Fibroblast of mammary gland (primary cell): ENCODE results near the gene MIEF1.
A peak's percentile ranks its signal among the peaks of the same experiment; 100 is the strongest.

Experiments
- DNase-seq: peaks from one replicate; pipeline ENCODE4 v3.0.0-alpha.2; 2010; ENCODE audit warnings: low read depth
- H3K4me3 ChIP-seq: 2 replicates; pipeline ENCODE4 v1.5.1; 2011; ENCODE audit warnings: low read depth, mild to moderate bottlenecking, low read length, moderate library complexity; ENCODE audit not compliant: control insufficient read depth
- TF ChIP-seq, protein P1 (sequence below): conservative IDR thresholded peaks from 2 replicates; pipeline ENCODE4 v1.5.1; 2011; ENCODE audit warnings: low read depth, low read length, inconsistent platforms; ENCODE audit not compliant: control insufficient read depth, insufficient read depth

MIEF1 gene

DNA sequence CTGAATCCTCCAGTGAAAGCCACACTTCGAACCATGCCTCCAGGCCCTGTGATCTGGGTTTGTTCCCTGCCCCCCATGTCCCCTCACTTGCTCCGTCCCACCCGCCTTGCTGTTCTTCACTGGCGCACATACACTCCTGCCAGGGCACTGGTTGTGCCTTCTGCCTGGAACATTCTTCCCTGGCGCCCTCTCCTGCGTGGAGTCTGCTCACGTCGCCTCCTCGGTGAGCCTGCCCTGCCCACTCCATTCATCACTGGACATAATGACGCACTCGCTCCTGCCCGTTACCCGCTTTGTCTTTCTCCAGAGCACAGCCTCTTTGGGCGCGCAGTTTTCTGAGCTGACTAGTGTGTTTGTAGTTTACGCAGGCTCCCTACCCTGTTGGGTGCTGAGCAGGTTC is 21.0 kb upstream of the MIEF1 start:
- TF ChIP-seq, protein P1, sequence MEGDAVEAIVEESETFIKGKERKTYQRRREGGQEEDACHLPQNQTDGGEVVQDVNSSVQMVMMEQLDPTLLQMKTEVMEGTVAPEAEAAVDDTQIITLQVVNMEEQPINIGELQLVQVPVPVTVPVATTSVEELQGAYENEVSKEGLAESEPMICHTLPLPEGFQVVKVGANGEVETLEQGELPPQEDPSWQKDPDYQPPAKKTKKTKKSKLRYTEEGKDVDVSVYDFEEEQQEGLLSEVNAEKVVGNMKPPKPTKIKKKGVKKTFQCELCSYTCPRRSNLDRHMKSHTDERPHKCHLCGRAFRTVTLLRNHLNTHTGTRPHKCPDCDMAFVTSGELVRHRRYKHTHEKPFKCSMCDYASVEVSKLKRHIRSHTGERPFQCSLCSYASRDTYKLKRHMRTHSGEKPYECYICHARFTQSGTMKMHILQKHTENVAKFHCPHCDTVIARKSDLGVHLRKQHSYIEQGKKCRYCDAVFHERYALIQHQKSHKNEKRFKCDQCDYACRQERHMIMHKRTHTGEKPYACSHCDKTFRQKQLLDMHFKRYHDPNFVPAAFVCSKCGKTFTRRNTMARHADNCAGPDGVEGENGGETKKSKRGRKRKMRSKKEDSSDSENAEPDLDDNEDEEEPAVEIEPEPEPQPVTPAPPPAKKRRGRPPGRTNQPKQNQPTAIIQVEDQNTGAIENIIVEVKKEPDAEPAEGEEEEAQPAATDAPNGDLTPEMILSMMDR: no peak
- DNase-seq: no peak
- no peak overlapping the region for H3K4me3 ChIP-seq

DNA sequence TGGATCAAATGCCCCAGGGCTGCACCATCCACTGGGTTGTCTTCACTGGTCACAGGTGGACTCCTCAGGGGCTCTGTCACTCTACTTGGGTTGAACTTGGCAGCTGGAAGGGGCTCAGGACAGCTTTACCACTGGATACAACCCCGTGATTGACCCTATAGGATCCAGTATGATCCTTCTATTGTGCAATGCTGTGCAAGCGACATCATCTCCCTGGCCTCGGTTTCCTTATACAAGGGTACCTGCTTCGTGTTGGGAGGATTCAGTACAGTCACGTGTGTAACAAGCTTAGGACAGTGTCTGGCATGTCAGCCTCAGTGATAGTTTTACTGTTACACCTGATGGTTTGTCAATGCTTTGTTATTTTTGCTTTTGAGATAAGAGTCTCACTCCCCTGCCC is 20.5 kb upstream of the MIEF1 start:
- TF ChIP-seq, protein P1: no peak
- H3K4me3 ChIP-seq: no peak overlapping the region
- no peak for DNase-seq

DNA sequence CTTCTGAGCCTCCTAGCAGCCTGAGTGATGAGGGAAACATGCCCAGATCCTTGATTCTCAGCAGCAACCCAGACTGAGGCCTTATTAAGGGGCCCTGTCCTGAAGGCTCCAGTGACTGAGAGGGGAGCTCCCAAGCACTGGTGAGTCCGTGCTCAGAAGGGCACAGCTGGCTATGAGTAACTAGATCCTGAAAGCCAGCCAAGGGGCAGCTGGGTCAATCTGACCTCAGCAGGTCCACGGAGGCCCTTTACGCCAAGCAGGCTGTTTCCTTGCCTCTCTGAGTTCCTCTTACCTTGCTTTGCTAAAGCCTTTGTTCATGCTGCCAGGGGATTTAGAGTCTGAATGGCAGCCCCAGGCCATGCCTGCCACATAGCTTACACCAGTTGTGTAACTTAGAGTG is 19.3 kb upstream of the MIEF1 start:
- peak; percentile 64 for DNase-seq
- TF ChIP-seq, protein P1: no peak
- no peak overlapping the region for H3K4me3 ChIP-seq

DNA sequence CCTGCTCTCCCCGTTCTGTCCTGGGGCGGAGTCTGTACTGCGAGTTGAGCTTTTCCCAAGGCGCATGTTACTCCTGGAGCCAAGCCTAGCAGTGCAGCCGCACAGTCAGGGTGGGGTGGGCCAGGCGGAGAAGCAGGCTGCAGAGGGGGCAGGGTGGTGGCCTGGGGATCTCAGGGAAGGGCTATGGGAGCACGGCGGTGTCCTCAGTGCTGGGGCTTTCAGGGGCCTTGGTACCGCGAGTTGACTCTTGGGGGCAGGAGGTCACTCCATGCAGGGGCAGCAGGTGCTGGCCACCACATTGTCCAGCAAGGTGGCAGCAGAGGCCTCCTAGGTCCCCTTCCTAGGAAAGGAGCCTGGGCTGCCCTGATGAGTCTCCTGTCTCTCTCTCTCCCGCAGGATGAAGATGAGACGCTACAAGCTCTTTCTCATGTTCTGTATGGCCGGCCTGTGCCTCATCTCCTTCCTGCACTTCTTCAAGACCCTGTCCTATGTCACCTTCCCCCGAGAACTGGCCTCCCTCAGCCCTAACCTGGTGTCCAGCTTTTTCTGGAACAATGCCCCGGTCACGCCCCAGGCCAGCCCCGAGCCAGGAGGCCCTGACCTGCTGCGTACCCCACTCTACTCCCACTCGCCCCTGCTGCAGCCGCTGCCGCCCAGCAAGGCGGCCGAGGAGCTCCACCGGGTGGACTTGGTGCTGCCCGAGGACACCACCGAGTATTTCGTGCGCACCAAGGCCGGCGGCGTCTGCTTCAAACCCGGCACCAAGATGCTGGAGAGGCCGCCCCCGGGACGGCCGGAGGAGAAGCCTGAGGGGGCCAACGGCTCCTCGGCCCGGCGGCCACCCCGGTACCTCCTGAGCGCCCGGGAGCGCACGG is 14.9 kb upstream of the MIEF1 start:
- DNase-seq: no peak
- TF ChIP-seq, protein P1: no peak
- no peak overlapping the region for H3K4me3 ChIP-seq

DNA sequence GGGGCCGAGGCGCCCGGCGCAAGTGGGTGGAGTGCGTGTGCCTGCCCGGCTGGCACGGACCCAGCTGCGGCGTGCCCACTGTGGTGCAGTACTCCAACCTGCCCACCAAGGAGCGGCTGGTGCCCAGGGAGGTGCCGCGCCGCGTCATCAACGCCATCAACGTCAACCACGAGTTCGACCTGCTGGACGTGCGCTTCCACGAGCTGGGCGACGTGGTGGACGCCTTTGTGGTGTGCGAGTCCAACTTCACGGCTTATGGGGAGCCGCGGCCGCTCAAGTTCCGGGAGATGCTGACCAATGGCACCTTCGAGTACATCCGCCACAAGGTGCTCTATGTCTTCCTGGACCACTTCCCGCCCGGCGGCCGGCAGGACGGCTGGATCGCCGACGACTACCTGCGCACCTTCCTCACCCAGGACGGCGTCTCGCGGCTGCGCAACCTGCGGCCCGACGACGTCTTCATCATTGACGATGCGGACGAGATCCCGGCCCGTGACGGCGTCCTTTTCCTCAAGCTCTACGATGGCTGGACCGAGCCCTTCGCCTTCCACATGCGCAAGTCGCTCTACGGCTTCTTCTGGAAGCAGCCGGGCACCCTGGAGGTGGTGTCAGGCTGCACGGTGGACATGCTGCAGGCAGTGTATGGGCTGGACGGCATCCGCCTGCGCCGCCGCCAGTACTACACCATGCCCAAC is 14.1 kb upstream of the MIEF1 start:
- no peak overlapping the region for H3K4me3 ChIP-seq
- TF ChIP-seq, protein P1: no peak

DNA sequence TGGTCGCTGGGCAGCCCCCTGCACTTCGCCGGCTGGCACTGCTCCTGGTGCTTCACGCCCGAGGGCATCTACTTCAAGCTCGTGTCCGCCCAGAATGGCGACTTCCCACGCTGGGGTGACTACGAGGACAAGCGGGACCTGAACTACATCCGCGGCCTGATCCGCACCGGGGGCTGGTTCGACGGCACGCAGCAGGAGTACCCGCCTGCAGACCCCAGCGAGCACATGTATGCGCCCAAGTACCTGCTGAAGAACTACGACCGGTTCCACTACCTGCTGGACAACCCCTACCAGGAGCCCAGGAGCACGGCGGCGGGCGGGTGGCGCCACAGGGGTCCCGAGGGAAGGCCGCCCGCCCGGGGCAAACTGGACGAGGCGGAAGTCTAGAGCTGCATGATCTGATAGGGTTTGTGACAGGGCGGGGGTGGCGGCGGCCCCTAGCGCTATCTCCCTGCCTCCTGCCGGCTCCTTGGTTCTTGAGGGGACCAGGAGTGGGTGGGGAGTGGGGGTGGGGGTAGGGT is 13.5 kb upstream of the MIEF1 start:
- DNase-seq: no peak
- no peak overlapping the region for H3K4me3 ChIP-seq
- TF ChIP-seq, protein P1: no peak

More for the DNA sequence above, 14.1 kb upstream of the MIEF1 start:
- no peak for DNase-seq
